GM12878 (cell line): Measurements from ENCODE around the gene CYSLTR2. TPM values are rescaled to one million over a fixed set of nuclear protein-coding genes. Genes with fewer than 3 reads are reported as not detected.

Experiments
- ATAC-seq: fragments of 200-7000 bp; cut with Tn5 transposase; 3 replicates; pipeline ENCODE4 v1.9.1; 2020; ENCODE audit warnings: mild to moderate bottlenecking, moderate library complexity
- BruUV-seq: library from RNA; stranded (reverse); fragments of 400-500 nt; replicated peaks from 2 replicates; lab custom pipeline; 2021; lab: Mats Ljungman, UMichigan
- CTCF ChIA-PET: fragments of 300-600 bp; sonication (Branson Sonifier 250); formaldehyde crosslinking; extraction: SDS; loops from one replicate; lab custom pipeline; 2021; ENCODE audit warnings: inconsistent platforms; lab: Yijun Ruan, JAX
- POLR2A ChIA-PET: fragments of 350-600 bp; formaldehyde crosslinking; extraction: SDS; loops from one replicate; lab custom pipeline; 2021; ENCODE audit warnings: inconsistent platforms; lab: Charles Lee
- RAD21 ChIA-PET: fragments of 300-600 bp; sonication (Branson Sonifier 250); formaldehyde crosslinking; loops from one replicate; lab custom pipeline; 2023; ENCODE audit warnings: antibody characterized with exemption; ENCODE audit not compliant: unreplicated experiment; lab: Charles Lee
- SMC1A ChIA-PET: fragments of 300-600 bp; sonication (Branson Sonifier 250); formaldehyde crosslinking; loops from one replicate; lab custom pipeline; 2023; ENCODE audit not compliant: unreplicated experiment, uncharacterized antibody; lab: Charles Lee
- DNase-seq: peaks from one replicate; pipeline ENCODE4 v3.0.0-alpha.2; 2011; ENCODE audit warnings: low read depth, low spot score
- FAIRE-seq: peaks from 3 replicates; lab custom pipeline; 2011; peaks lifted over from hg19 to GRCh38; lab: Jason Lieb, UNC
- H2AFZ ChIP-seq: 2 replicates; pipeline ENCODE4 v1.6.0; 2011; ENCODE audit warnings: low read depth, low read length, control low read depth; ENCODE audit not compliant: control insufficient read depth
- H3K27ac ChIP-seq: 2 replicates; pipeline ENCODE4 v1.5.1; 2011; ENCODE audit warnings: control low read depth; ENCODE audit not compliant: control insufficient read depth, insufficient read depth
- H3K27me3 ChIP-seq, 2 experiments: replicated peaks in 1 of 2; 2 replicates each; pipeline versions ENCODE4 v1.6.0 to v1.6.1; 2011; ENCODE audit warnings: low read length in 1 of 2; ENCODE audit not compliant: control insufficient read depth in 2 of 2, insufficient read depth in 2 of 2
- H3K36me3 ChIP-seq, 2 experiments: 2 replicates each; pipeline ENCODE4 v1.5.1; 2011; ENCODE audit warnings: low read length in 1 of 2; ENCODE audit not compliant: control insufficient read depth in 2 of 2, insufficient read depth in 2 of 2
- H3K4me1 ChIP-seq: 2 replicates; pipeline ENCODE4 v1.6.1; 2011; ENCODE audit warnings: mild to moderate bottlenecking, low read length, moderate library complexity, mixed read lengths; ENCODE audit not compliant: control insufficient read depth, insufficient read depth
- H3K4me2 ChIP-seq: 2 replicates; pipeline ENCODE4 v1.6.0; 2011; ENCODE audit warnings: control low read depth; ENCODE audit not compliant: control insufficient read depth, insufficient read depth
- H3K4me3 ChIP-seq: fragments of 200-600 bp; sonication (generic); 2 replicates; pipeline ENCODE4 v1.5.1; 2016
- H3K79me2 ChIP-seq: 2 replicates; pipeline ENCODE4 v1.6.0; 2011; ENCODE audit warnings: low read length; ENCODE audit not compliant: control insufficient read depth, insufficient read depth
- H3K9ac ChIP-seq: 2 replicates; pipeline ENCODE4 v1.8.0; 2011; ENCODE audit warnings: low read length, control low read depth, mixed read lengths; ENCODE audit not compliant: control insufficient read depth, insufficient read depth
- H3K9me3 ChIP-seq: replicated peaks from 3 replicates; pipeline ENCODE4 v1.5.1; 2011; ENCODE audit warnings: mild to moderate bottlenecking, low read length; ENCODE audit not compliant: control insufficient read depth, insufficient read depth
- H4K20me1 ChIP-seq: 2 replicates; pipeline ENCODE4 v1.6.0; 2011; ENCODE audit not compliant: control insufficient read depth, insufficient read depth
- CREB1 ChIP-seq: IDR thresholded peaks from 2 replicates; pipeline ENCODE4 v1.6.1; 2012; ENCODE audit warnings: low read depth, mild to moderate bottlenecking, inconsistent platforms
- ELK1 ChIP-seq: IDR thresholded peaks from 2 replicates; pipeline ENCODE4 v1.6.1; 2012; ENCODE audit warnings: low read depth, low read length, improper control_type of control experiment
- FOXK2 ChIP-seq: fragments of 450-650 bp; IDR thresholded peaks from 2 replicates; pipeline ENCODE4 v1.6.1; 2017; ENCODE audit warnings: mild to moderate bottlenecking, moderate library complexity
- GABPA ChIP-seq: IDR thresholded peaks from 2 replicates; pipeline ENCODE4 v1.6.1; 2014; ENCODE audit warnings: antibody characterized with exemption, low read depth, mild to moderate bottlenecking, inconsistent platforms
- HCFC1 ChIP-seq: fragments of 150-350 bp; IDR thresholded peaks from 2 replicates; pipeline ENCODE4 v1.6.1; 2014; ENCODE audit warnings: low read length
- HSF1 ChIP-seq: fragments of 150-350 bp; IDR thresholded peaks from 2 replicates; pipeline ENCODE4 v1.6.1; 2014; ENCODE audit warnings: mild to moderate bottlenecking, low read depth, low read length
- PBX3 ChIP-seq: IDR thresholded peaks from 2 replicates; pipeline ENCODE4 v1.6.1; 2011; ENCODE audit warnings: mild to moderate bottlenecking, low read depth, low read length, moderate library complexity; ENCODE audit not compliant: insufficient replicate concordance
- POLR2AphosphoS2 ChIP-seq: IDR thresholded peaks from 2 replicates; pipeline ENCODE4 v1.6.1; 2011; ENCODE audit warnings: low read depth, mild to moderate bottlenecking, low read length, improper control_type of control experiment, moderate library complexity
- POU2F2 ChIP-seq: IDR thresholded peaks from 3 replicates; pipeline ENCODE4 v1.6.1; 2011; ENCODE audit warnings: low read depth, mild to moderate bottlenecking, low read length, borderline replicate concordance
- RCOR1 ChIP-seq: conservative IDR thresholded peaks from 2 replicates; pipeline ENCODE4 v1.6.1; 2012; ENCODE audit warnings: low read depth, low read length, improper control_type of control experiment
- RUNX3 ChIP-seq: IDR thresholded peaks from 2 replicates; pipeline ENCODE4 v1.6.1; 2012; ENCODE audit warnings: low read length, inconsistent platforms
- SKIL ChIP-seq: fragments of 450-650 bp; IDR thresholded peaks from 2 replicates; pipeline ENCODE4 v1.6.1; 2017; ENCODE audit warnings: mild to moderate bottlenecking, low read depth, inconsistent platforms; ENCODE audit not compliant: poor library complexity, severe bottlenecking
- ZNF24 ChIP-seq: fragments of 450-650 bp; IDR thresholded peaks from 2 replicates; pipeline ENCODE4 v1.6.1; 2017; ENCODE audit warnings: antibody characterized with exemption, mild to moderate bottlenecking
- ZNF592 ChIP-seq: fragments of 450-650 bp; IDR thresholded peaks from 2 replicates; pipeline ENCODE4 v1.6.1; 2017; ENCODE audit warnings: mild to moderate bottlenecking, moderate library complexity
- in situ Hi-C: fragments of 300-500 bp; cut with MboI; formaldehyde crosslinking; loops from 9 replicates; pipeline ENCODE4 v1.14.3; 2018; ENCODE audit warnings: mixed read lengths
- intact Hi-C: fragments of 100-400 bp; cut with micrococcal nuclease; formaldehyde crosslinking; loops from one replicate; pipeline ENCODE4 v1.14.2; 2022; ENCODE audit not compliant: unreplicated experiment
- polyA plus RNA-seq, 11 experiments: library from polyadenylated mRNA; depleted of rRNA in 4 of 11; unstranded in 6 of 11; stranded (reverse) in 5 of 11; fragments of >200 nt; fragmentation: Nextera tagmentation in 4 of 11; fragmentation: Illumina TruSeq in 1 of 11; extraction: Ambion mirVana in 4 of 11; extraction: Trizol in 1 of 11; gene quantifications; 1 replicate in 1 of 11; 2 replicates in 10 of 11; pipeline versions ENCODE4 v1.2.1 to v1.2.3, GENCODE V29; 2011 to 2016; ENCODE audit warnings: inconsistent platforms in 2 of 11, missing spikeins in 2 of 11, low read depth in 1 of 11
- total RNA-seq, 4 experiments: library from RNA; depleted of rRNA in 3 of 4; stranded (reverse); fragments of >200 nt in 3 of 4; fragmentation: Illumina TruSeq in 1 of 4; extraction: Trizol in 1 of 4; gene quantifications; 2 replicates each; pipeline versions ENCODE4 v1.2.1 to v1.2.3, GENCODE V29; 2013 to 2021

Gene CYSLTR2
- total and polyA plus RNA-seq, 10 of the 15 experiments (the other 5 are each of a cell fraction or from before 2014, with no cell fraction given) = 0.02 to 0.08 (median 0.03) TPM; not detected in 5

- TF ChIP-seq ZNF592 (no peak), CREB1 (no peak), GABPA (no peak), RCOR1 (no peak), RUNX3 (no peak), ELK1 (no peak)
Observed at GRCh38 chr13:48723168-48723567, 69.4 kb downstream of the CYSLTR2 start (continued).

- H3K4me1 ChIP-seq = no peaks in the 10 kb centered on the region
- ChIA-PET POLR2A (no interaction called here), CTCF (no interaction called here), SMC1A (no interaction called here), RAD21 (no interaction called here)
- no peaks in the 10 kb centered on the region for H4K20me1 ChIP-seq
- no peaks in the 10 kb centered on the region; a peak in 1 of 4 replicates for H3K27me3 ChIP-seq
- no peaks in the 10 kb centered on the region for H3K36me3 ChIP-seq
- DNase-seq (no peak), FAIRE-seq (no peak), ATAC-seq (no peak)
- no peak overlapping the region for H2AFZ ChIP-seq
- no peaks in the 10 kb centered on the region for H3K79me2 ChIP-seq
- H3K9ac ChIP-seq = no peak overlapping the region
- intact Hi-C loops = no loop called here
- no TSS peak for BruUV-seq
- H3K4me3 ChIP-seq = no peak overlapping the region
- H3K27ac ChIP-seq = no peak overlapping the region
- in situ Hi-C loops = no loop called here
- H3K9me3 ChIP-seq = no peaks in the 10 kb centered on the region; the same call in 2 of the 3 replicates
- H3K4me2 ChIP-seq = no peak overlapping the region
- TF ChIP-seq ZNF24 = no peak
- TF ChIP-seq FOXK2 = no peak
- no peak for TF ChIP-seq HSF1
- TF ChIP-seq POLR2AphosphoS2 = no peak
- TF ChIP-seq SKIL = no peak
- no peak for TF ChIP-seq PBX3
- no peak for TF ChIP-seq HCFC1
- no peak for TF ChIP-seq POU2F2
Observed at GRCh38 chr13:48725271-48725670, 71.5 kb downstream of the CYSLTR2 start.
